ENCODE data around the gene STK32A.

- TF ChIP-seq, protein P1, sequence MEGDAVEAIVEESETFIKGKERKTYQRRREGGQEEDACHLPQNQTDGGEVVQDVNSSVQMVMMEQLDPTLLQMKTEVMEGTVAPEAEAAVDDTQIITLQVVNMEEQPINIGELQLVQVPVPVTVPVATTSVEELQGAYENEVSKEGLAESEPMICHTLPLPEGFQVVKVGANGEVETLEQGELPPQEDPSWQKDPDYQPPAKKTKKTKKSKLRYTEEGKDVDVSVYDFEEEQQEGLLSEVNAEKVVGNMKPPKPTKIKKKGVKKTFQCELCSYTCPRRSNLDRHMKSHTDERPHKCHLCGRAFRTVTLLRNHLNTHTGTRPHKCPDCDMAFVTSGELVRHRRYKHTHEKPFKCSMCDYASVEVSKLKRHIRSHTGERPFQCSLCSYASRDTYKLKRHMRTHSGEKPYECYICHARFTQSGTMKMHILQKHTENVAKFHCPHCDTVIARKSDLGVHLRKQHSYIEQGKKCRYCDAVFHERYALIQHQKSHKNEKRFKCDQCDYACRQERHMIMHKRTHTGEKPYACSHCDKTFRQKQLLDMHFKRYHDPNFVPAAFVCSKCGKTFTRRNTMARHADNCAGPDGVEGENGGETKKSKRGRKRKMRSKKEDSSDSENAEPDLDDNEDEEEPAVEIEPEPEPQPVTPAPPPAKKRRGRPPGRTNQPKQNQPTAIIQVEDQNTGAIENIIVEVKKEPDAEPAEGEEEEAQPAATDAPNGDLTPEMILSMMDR (IDR thresholded peaks at IDR 0.05 in 4 of 5, conservative IDR thresholded peaks at IDR 0.05 in 1 of 5) = no peak
- TF ChIP-seq POLR2A (IDR thresholded peaks at IDR 0.05) = no peak
Observed at GRCh38 chr5:147225938-147226337, 8.9 kb upstream of the STK32A start.
